ENCODE measurements around the gene MAGI1. TPM values are rescaled to one million over a fixed set of nuclear protein-coding genes. Genes with fewer than 3 reads are reported as not detected.

Gene MAGI1
- polyA plus RNA-seq, 3 donors, result not detected

GRCh38 chr3:65993134-65993900 is 45.4 kb downstream of the MAGI1 start:
- H3K9ac ChIP-seq (ENCODE audit: insufficient read depth, low read length, poor library complexity, severe bottlenecking), result no peak overlapping the region
- H3K36me3 ChIP-seq (replicated peaks in 1 of 2; ENCODE audit: control insufficient read depth in 1 of 2, insufficient read depth in 2 of 2, low read length in 2 of 2), result no peaks in the 10 kb centered on the region
- no peak overlapping the region for H3K27ac ChIP-seq (ENCODE audit: low read depth in 1 of 2, low read length in 2 of 2)
- H3K4me2 ChIP-seq (replicated peaks; ENCODE audit: extremely low read depth, low read length, poor library complexity, severe bottlenecking), result no peak overlapping the region
- H3K27ac Mint-ChIP-seq, result no peak overlapping the region
- no peak overlapping the region for H3K4me3 ChIP-seq (replicated peaks in 1 of 3; ENCODE audit: low read depth in 2 of 3, low read length in 3 of 3)
- H3K4me3 Mint-ChIP-seq, result no peak overlapping the region
- H3K27me3 Mint-ChIP-seq (ENCODE audit: low read depth in 3 of 3), result peaks cover 0 to 2% (median 0%) of the 10 kb centered on the region in 3 donors
- H3K36me3 Mint-ChIP-seq, result no peaks in the 10 kb centered on the region
- H2AFZ ChIP-seq (ENCODE audit: insufficient read depth, low read depth, low read length, poor library complexity, severe bottlenecking), result no peak overlapping the region
- no peaks in the 10 kb centered on the region for H3K27me3 ChIP-seq (ENCODE audit: control insufficient read depth in 2 of 2, insufficient read depth in 2 of 2, low read length in 2 of 2)
- intact Hi-C loops (cut with micrococcal nuclease), result no loop called here
- no peaks in the 10 kb centered on the region for H3K79me2 ChIP-seq (ENCODE audit: insufficient read depth, low read length)
- no peaks in the 10 kb centered on the region for H3K4me1 ChIP-seq (ENCODE audit: control insufficient read depth in 1 of 2, insufficient read depth in 2 of 2, low read length in 2 of 2)
- no CpG with 5 or more reads among the region's 1 CpG for WGBS (ENCODE audit: insufficient coverage)
- peaks cover 0 to 6% (median 4%) of the 10 kb centered on the region in 7 donors for H3K9me3 Mint-ChIP-seq
- TF ChIP-seq, protein P1, sequence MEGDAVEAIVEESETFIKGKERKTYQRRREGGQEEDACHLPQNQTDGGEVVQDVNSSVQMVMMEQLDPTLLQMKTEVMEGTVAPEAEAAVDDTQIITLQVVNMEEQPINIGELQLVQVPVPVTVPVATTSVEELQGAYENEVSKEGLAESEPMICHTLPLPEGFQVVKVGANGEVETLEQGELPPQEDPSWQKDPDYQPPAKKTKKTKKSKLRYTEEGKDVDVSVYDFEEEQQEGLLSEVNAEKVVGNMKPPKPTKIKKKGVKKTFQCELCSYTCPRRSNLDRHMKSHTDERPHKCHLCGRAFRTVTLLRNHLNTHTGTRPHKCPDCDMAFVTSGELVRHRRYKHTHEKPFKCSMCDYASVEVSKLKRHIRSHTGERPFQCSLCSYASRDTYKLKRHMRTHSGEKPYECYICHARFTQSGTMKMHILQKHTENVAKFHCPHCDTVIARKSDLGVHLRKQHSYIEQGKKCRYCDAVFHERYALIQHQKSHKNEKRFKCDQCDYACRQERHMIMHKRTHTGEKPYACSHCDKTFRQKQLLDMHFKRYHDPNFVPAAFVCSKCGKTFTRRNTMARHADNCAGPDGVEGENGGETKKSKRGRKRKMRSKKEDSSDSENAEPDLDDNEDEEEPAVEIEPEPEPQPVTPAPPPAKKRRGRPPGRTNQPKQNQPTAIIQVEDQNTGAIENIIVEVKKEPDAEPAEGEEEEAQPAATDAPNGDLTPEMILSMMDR (IDR thresholded peaks at IDR 0.05), result no peak
- H3K9me3 ChIP-seq (replicated peaks in 1 of 2; ENCODE audit: control insufficient read depth in 1 of 2, insufficient read depth in 1 of 2, low read length in 2 of 2), result no peaks in the 10 kb centered on the region
- no peaks in the 10 kb centered on the region for H4K20me1 ChIP-seq (ENCODE audit: insufficient read depth, low read length)
- DNase-seq, result no peak
- no peaks in the 10 kb centered on the region for H3K4me1 Mint-ChIP-seq

DNA sequence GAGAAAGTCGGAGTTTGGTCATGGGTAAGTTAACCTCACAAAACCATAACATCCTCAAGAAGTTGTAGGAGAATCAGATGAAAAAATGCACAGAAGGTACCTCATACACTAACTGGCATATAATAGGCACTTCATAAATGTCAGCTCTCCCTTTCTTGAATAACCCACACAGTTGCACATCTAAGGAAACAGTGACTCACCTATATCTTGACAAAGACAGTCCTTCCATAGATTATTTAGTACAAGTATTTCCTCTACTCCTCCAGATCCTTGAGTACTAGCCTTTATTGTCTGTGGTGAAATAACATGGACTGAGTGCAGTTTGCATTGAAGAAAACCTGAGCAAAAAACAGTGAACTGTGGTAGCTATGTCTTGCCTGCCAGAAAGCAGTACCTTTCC is 46.6 kb downstream of the MAGI1 start:
- TF ChIP-seq, protein P1 (IDR thresholded peaks at IDR 0.05), result no peak
- Histone ChIP-seq H3K9me3 (replicated peaks in 1 of 2; ENCODE audit: control insufficient read depth in 1 of 2, insufficient read depth in 1 of 2, low read length in 2 of 2) (no peaks in the 10 kb centered on the region), H3K4me1 (ENCODE audit: control insufficient read depth in 1 of 2, insufficient read depth in 2 of 2, low read length in 2 of 2) (no peaks in the 10 kb centered on the region), H3K4me2 (replicated peaks; ENCODE audit: extremely low read depth, low read length, poor library complexity, severe bottlenecking) (no peak overlapping the region), H3K4me3 (replicated peaks in 1 of 3; ENCODE audit: low read depth in 2 of 3, low read length in 3 of 3) (no peak overlapping the region), H3K9ac (ENCODE audit: insufficient read depth, low read length, poor library complexity, severe bottlenecking) (no peak overlapping the region), H2AFZ (ENCODE audit: insufficient read depth, low read depth, low read length, poor library complexity, severe bottlenecking) (no peak overlapping the region), H3K27ac (ENCODE audit: low read depth in 1 of 2, low read length in 2 of 2) (no peak overlapping the region), H3K36me3 (replicated peaks in 1 of 2; ENCODE audit: control insufficient read depth in 1 of 2, insufficient read depth in 2 of 2, low read length in 2 of 2) (no peaks in the 10 kb centered on the region), H3K79me2 (ENCODE audit: insufficient read depth, low read length) (no peaks in the 10 kb centered on the region), H4K20me1 (ENCODE audit: insufficient read depth, low read length) (no peaks in the 10 kb centered on the region), H3K27me3 (ENCODE audit: control insufficient read depth in 2 of 2, insufficient read depth in 2 of 2, low read length in 2 of 2) (no peaks in the 10 kb centered on the region)
- no peak for DNase-seq
- Mint-ChIP-seq H3K4me1 (no peaks in the 10 kb centered on the region), H3K4me3 (no peak overlapping the region), H3K36me3 (no peaks in the 10 kb centered on the region), H3K9me3 (peaks cover 0 to 6% (median 4%) of the 10 kb centered on the region in 7 donors), H3K27me3 (ENCODE audit: low read depth in 3 of 3) (peaks cover 0 to 2% (median 2%) of the 10 kb centered on the region in 3 donors), H3K27ac (no peak overlapping the region)
- intact Hi-C loops (cut with micrococcal nuclease), result no loop called here
- WGBS (ENCODE audit: insufficient coverage), result no CpG with 5 or more reads among the region's 1 CpG

All from CD14-positive monocyte (primary cell).